HEK293T (cell line): ENCODE measurements around the gene KPNA3.

Experiments used
- CTCF ChIA-PET: fragments of 350-600 bp; formaldehyde crosslinking; extraction: SDS; loops from one replicate; lab custom pipeline; 2021; ENCODE audit warnings: antibody characterized with exemption, inconsistent platforms; lab: Yijun Ruan, JAX
- POLR2A ChIA-PET: fragments of 350-600 bp; formaldehyde crosslinking; extraction: SDS; loops from one replicate; lab custom pipeline; 2020; ENCODE audit warnings: antibody characterized with exemption, inconsistent platforms; lab: Yijun Ruan, JAX
- DNase-seq: peaks from one replicate; pipeline ENCODE4 v3.0.0; 2012; ENCODE audit warnings: mixed read lengths; ENCODE audit errors: extremely low spot score
- ARNT ChIP-seq: fragments of 450-650 bp; IDR thresholded peaks from 2 replicates; pipeline ENCODE4 v1.6.1; 2017; ENCODE audit warnings: mild to moderate bottlenecking
- BHLHE40 ChIP-seq: fragments of 450-650 bp; IDR thresholded peaks from 2 replicates; pipeline ENCODE4 v1.6.1; 2016; ENCODE audit warnings: mild to moderate bottlenecking, moderate library complexity, borderline replicate concordance
- CTBP1 ChIP-seq: fragments of 450-650 bp; IDR thresholded peaks from 2 replicates; pipeline ENCODE4 v1.6.1; 2016; ENCODE audit warnings: borderline replicate concordance
- ELF4 ChIP-seq: fragments of 450-650 bp; IDR thresholded peaks from 2 replicates; pipeline ENCODE4 v1.6.1; 2017; ENCODE audit warnings: antibody characterized with exemption
- FOXA1 ChIP-seq: fragments of 450-650 bp; IDR thresholded peaks from 2 replicates; pipeline ENCODE4 v1.6.1; 2016; ENCODE audit warnings: mild to moderate bottlenecking
- FOXK2 ChIP-seq: fragments of 450-650 bp; IDR thresholded peaks from 2 replicates; pipeline ENCODE4 v1.6.1; 2016; ENCODE audit warnings: mild to moderate bottlenecking
- FOXM1 ChIP-seq: fragments of 450-650 bp; IDR thresholded peaks from 2 replicates; pipeline ENCODE4 v1.6.1; 2017; ENCODE audit warnings: mild to moderate bottlenecking, borderline replicate concordance
- HDGF ChIP-seq: fragments of 450-650 bp; IDR thresholded peaks from 2 replicates; pipeline ENCODE4 v1.6.1; 2017; ENCODE audit warnings: antibody characterized with exemption, borderline replicate concordance
- L3MBTL2 ChIP-seq: fragments of 450-650 bp; conservative IDR thresholded peaks from 2 replicates; pipeline ENCODE4 v1.6.1; 2016; ENCODE audit warnings: mild to moderate bottlenecking
- LEF1 ChIP-seq: fragments of 450-650 bp; IDR thresholded peaks from 2 replicates; pipeline ENCODE4 v1.6.1; 2017; ENCODE audit warnings: mild to moderate bottlenecking, borderline replicate concordance
- NFRKB ChIP-seq: fragments of 450-650 bp; IDR thresholded peaks from 2 replicates; pipeline ENCODE4 v1.6.1; 2016; ENCODE audit warnings: mild to moderate bottlenecking, moderate library complexity
- PKNOX1 ChIP-seq: fragments of 450-650 bp; IDR thresholded peaks from 2 replicates; pipeline ENCODE4 v1.6.1; 2016
- SP1 ChIP-seq: fragments of 450-650 bp; IDR thresholded peaks from 2 replicates; pipeline ENCODE4 v1.6.1; 2017
- SUZ12 ChIP-seq: fragments of 450-650 bp; IDR thresholded peaks from 2 replicates; pipeline ENCODE4 v1.6.1; 2016; ENCODE audit warnings: mild to moderate bottlenecking
- TARDBP ChIP-seq: fragments of 450-650 bp; IDR thresholded peaks from 2 replicates; pipeline ENCODE4 v1.6.1; 2016
- ZNF384 ChIP-seq: fragments of 450-650 bp; IDR thresholded peaks from 2 replicates; pipeline ENCODE4 v1.6.1; 2016

KPNA3 gene

DNA sequence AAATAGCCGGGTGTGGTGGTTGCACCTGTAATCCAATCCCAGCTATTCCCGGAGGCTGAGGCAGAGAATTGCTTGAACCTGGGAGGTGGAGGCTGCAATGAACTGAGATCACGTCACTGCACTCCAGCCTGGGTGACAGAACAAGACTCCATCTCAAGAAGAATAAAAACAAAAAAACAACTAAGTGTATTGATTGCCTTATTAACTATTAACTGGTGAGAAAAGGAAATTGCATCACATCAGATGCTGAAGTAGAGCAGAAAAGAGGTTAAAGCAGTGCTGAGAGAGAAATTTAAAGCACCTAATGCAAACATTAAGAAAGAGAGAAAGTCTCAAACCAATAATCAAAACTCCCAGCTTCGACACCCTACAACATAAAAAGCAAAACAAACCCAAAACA lies 38.3 kb downstream of the KPNA3 start:
- no peak for DNase-seq
- CTCF ChIA-PET, result no interaction called here
- TF ChIP-seq HDGF (no peak), LEF1 (no peak), TARDBP (no peak), FOXK2 (no peak), L3MBTL2 (no peak), SUZ12 (no peak), PKNOX1 (no peak), NFRKB (no peak), SP1 (no peak), FOXA1 (no peak), BHLHE40 (no peak)
- POLR2A ChIA-PET, result no interaction called here

- no peak for DNase-seq
- ChIA-PET POLR2A (no interaction called here), CTCF (no interaction called here)
- TF ChIP-seq LEF1, result no peak
- TF ChIP-seq TARDBP, result no peak
- no peak for TF ChIP-seq HDGF
- TF ChIP-seq FOXM1, result no peak
- no peak for TF ChIP-seq PKNOX1
- no peak for TF ChIP-seq BHLHE40
- no peak for TF ChIP-seq ARNT
Measured at GRCh38 chr13:49749848-49750247, 42.6 kb downstream of the KPNA3 start.

GRCh38 chr13:49746111-49746510 lies 46.4 kb downstream of the KPNA3 start:
- ChIA-PET CTCF (no interaction called here), POLR2A (no interaction called here)
- no peak for DNase-seq
- TF ChIP-seq FOXA1 (no peak), PKNOX1 (no peak), NFRKB (no peak), FOXK2 (no peak), ARNT (no peak), CTBP1 (no peak), HDGF (no peak), TARDBP (no peak), SUZ12 (no peak), BHLHE40 (no peak), L3MBTL2 (no peak), ELF4 (no peak), FOXM1 (no peak), SP1 (no peak), ZNF384 (no peak), LEF1 (no peak)

DNA sequence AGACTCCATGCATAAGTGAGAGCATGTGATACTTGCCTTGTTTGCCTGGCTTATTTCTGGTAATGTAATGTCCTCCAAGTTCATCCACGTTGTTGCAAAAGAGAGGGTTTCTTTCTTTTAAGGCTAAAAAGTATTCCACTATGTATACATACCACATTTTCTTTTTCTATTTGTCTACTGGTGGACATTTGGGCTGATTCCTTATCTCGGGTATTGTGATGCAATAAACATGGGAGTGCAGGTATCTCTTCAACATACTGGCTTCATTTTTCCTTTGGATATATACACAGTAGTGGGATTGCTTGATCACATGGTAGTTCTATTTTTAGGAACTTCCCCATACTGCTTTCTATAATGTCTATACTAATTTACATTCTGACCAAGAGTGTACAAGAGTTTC lies 51.6 kb downstream of the KPNA3 start:
- ChIA-PET POLR2A (no interaction called here), CTCF (no interaction called here)
- TF ChIP-seq TARDBP (no peak), NFRKB (no peak), ZNF384 (no peak), ELF4 (no peak)
- no peak for DNase-seq

GRCh38 chr13:49739498-49740187 lies 52.8 kb downstream of the KPNA3 start:
- ChIA-PET CTCF (no interaction called here), POLR2A (no interaction called here)
- no peak for TF ChIP-seq HDGF
- no peak for TF ChIP-seq SP1
- no peak for TF ChIP-seq BHLHE40
- no peak for TF ChIP-seq FOXM1
- no peak for TF ChIP-seq ZNF384
- TF ChIP-seq SUZ12, result no peak
- TF ChIP-seq NFRKB, result no peak
- TF ChIP-seq FOXA1, result no peak
- no peak for DNase-seq

DNA sequence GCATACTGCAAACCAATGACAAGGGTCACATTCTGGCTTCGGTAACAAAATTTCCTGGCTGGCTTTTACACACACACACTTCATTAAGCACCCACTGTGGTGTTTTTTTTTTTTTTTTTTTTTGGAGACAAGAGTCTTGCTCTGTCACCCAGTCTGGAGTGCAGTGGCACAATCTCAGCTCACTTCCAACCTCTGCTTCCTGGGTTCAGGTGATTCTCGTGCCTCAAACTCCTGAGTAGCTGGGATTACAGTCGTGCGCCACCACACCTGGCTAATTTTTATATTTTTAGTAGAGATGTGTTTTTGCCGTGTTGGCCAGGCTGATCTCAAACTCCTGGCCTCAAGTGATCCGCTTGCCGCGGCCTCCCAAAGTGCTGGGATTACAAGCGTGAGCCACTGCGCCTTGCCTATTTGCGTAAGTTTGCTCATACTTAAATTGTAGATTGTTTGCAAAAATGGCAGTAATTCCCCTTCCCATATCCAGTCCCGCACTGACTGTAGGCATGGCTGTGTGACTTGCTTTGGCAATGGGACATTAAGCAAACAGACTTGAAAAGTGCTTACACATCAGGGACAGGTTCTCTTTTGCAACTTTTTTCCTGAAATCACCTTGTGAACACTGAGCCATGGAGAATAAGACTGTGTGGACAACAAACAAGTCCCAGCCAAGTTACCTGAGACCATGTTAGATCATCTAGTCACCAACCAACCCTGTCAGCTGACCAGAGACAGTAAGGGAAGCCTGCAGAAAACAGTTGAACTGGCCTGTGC lies 59.1 kb downstream of the KPNA3 start:
- no peak for TF ChIP-seq SUZ12
- DNase-seq, result no peak
- CTCF ChIA-PET, result interaction anchor here (0.6 kb wide), 1 partner anchor 115 kb away, joined by 3 read pairs; no protein-coding TSS in a partner anchor
- POLR2A ChIA-PET, result no interaction called here

DNA sequence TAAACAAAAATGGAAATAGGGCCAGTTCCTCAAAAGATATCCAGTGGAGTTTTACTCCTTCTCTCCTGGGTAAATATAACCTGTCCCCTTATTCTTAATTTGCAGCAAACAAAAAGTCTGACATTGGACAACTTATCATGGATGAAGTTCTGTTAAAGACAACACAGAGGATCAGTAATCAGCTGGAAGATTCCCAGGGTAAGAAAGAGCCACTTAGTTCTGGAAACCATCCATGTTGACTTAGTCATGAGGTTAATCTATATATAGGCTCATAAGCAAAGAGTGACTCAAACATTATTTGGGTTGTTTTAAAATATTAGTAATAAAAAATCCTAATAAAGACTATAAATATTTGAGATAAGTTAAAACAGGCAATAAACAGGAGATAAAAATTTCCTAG lies 60.7 kb downstream of the KPNA3 start:
- ChIA-PET CTCF (no interaction called here), POLR2A (no interaction called here)
- no peak for TF ChIP-seq HDGF
- TF ChIP-seq FOXK2, result no peak
- TF ChIP-seq CTBP1, result no peak
- TF ChIP-seq PKNOX1, result no peak
- DNase-seq, result no peak
